ENCODE data around the gene DACH1.

Gene DACH1

DNA sequence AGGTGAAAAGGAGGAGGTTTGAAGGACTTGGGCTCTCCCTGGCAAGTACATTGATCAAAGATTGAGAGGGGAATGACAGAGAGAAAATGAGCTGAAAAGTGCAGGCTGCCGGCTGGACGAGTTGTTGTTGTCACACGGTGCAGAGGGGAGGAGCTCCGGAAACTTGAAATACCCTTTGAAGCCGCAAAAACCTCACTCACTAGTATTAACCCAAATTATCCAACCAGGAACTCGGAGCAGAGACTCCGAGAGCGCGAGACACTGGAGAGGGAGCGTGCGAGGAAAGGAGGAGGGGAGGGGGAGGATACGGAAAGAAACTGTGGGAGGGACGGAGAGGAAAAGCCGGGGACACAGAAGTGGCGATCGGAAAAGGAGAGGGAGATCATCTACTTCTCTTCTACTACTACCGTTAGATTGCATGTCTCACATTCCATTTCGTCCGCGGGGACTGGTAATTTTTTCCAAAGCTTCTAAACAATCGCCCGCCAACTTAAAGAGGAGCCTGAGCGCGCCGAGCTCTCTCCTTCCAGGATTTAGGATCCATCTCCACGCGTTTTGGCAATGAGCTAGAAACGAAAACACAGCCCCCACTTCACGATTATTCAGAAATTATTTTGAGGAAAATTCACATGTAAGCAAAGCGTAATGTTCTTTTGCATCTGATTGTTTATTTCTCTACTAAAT, at the start of gene DACH1 (continued):
- TF ChIP-seq ZNF692 (tag by site-specific recombination; IDR thresholded peaks at IDR 0.05) (peak; percentile 21; the same call in 1 of the 2 replicates), ZNF530 (tag by site-specific recombination; IDR thresholded peaks at IDR 0.05; ENCODE audit: low read depth) (no peak), PRDM4 (tag by site-specific recombination; IDR thresholded peaks at IDR 0.05) (peak; percentile 61), BCL11B (tag by site-specific recombination; IDR thresholded peaks at IDR 0.05; ENCODE audit: low read depth) (no peak), ZBTB21 (tag by site-specific recombination; IDR thresholded peaks at IDR 0.05) (no peak), ZNF629 (tag by site-specific recombination; IDR thresholded peaks at IDR 0.05) (no peak; the same call in 1 of the 2 replicates), ZNF510 (tag by site-specific recombination; IDR thresholded peaks at IDR 0.05; ENCODE audit: insufficient replicate concordance) (no peak), OVOL3 (tag by site-specific recombination; IDR thresholded peaks at IDR 0.05) (peak; percentile 12; the same call in 1 of the 2 replicates), EGR2 (tag by site-specific recombination; IDR thresholded peaks at IDR 0.05; ENCODE audit: low read depth) (peak; percentile 78), ZNF423 (tag by site-specific recombination; IDR thresholded peaks at IDR 0.05) (no peak), ZIC2 (tag by site-specific recombination; IDR thresholded peaks at IDR 0.05) (no peak), ZNF211 (tag by site-specific recombination; IDR thresholded peaks at IDR 0.05; ENCODE audit: low read depth) (no peak), ZNF777 (tag by site-specific recombination; IDR thresholded peaks at IDR 0.05; ENCODE audit: borderline replicate concordance) (no peak), ZNF24 (tag by site-specific recombination; IDR thresholded peaks at IDR 0.05) (peak; percentile 40; the same call in 1 of the 2 replicates), ZBTB10 (tag by site-specific recombination; IDR thresholded peaks at IDR 0.05) (no peak), ZNF19 (tag by site-specific recombination; IDR thresholded peaks at IDR 0.05; ENCODE audit: low read depth) (no peak), KLF8 (tag by site-specific recombination; IDR thresholded peaks at IDR 0.05) (0 out of 2 replicates have a peak, but pooled peaks have one; percentile 3), ZNF184 (tag by site-specific recombination; IDR thresholded peaks at IDR 0.05) (no peak), YY1 (tag by site-specific recombination; IDR thresholded peaks at IDR 0.05) (no peak), ZNF664 (tag by site-specific recombination; IDR thresholded peaks at IDR 0.05) (no peak), ZNF221 (tag by site-specific recombination; IDR thresholded peaks at IDR 0.05; ENCODE audit: borderline replicate concordance) (no peak), ZNF426 (tag by site-specific recombination; IDR thresholded peaks at IDR 0.05) (no peak), ZNF148 (tag by site-specific recombination; IDR thresholded peaks at IDR 0.05; ENCODE audit: borderline replicate concordance) (no peak), ZEB2 (tag by site-specific recombination; IDR thresholded peaks at IDR 0.05) (peak; percentile 69; the same call in 1 of the 2 replicates), ZNF169 (tag by site-specific recombination; IDR thresholded peaks at IDR 0.05) (no peak), IKZF3 (tag by site-specific recombination; IDR thresholded peaks at IDR 0.05) (peak; percentile 95), ZNF121 (tag by site-specific recombination; IDR thresholded peaks at IDR 0.05) (no peak), KLF1 (tag by site-specific recombination; IDR thresholded peaks at IDR 0.05) (no peak), ZNF654 (tag by site-specific recombination; IDR thresholded peaks at IDR 0.05; ENCODE audit: low read depth) (no peak), ZBTB1 (tag by site-specific recombination; IDR thresholded peaks at IDR 0.05) (no peak)
- TF ChIP-seq, protein P1, sequence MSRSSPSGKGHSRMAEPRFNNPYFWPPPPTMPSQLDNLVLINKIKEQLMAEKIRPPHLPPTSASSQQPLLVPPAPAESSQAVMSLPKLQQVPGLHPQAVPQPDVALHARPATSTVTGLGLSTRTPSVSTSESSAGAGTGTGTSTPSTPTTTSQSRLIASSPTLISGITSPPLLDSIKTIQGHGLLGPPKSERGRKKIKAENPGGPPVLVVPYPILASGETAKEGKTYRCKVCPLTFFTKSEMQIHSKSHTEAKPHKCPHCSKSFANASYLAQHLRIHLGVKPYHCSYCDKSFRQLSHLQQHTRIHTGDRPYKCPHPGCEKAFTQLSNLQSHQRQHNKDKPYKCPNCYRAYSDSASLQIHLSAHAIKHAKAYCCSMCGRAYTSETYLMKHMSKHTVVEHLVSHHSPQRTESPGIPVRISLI (tag by site-specific recombination; IDR thresholded peaks at IDR 0.05), result no peak
